Skeletal muscle satellite cell (primary cell): ENCODE measurements around the gene CBX4.

Experiments used
- H3K27me3 ChIP-seq: 2 replicates; pipeline ENCODE4 v1.7.0; 2013; ENCODE audit warnings: low read length; ENCODE audit not compliant: control insufficient read depth, insufficient read depth
- H3K36me3 ChIP-seq: 2 replicates; pipeline ENCODE4 v1.7.0; 2013; ENCODE audit warnings: mild to moderate bottlenecking, control low read depth, low read length; ENCODE audit not compliant: insufficient read depth
- H3K4me1 ChIP-seq: 2 replicates; pipeline ENCODE4 v1.7.0; 2013; ENCODE audit warnings: low read length; ENCODE audit not compliant: control insufficient read depth, insufficient read depth
- H3K4me2 ChIP-seq: 2 replicates; pipeline ENCODE4 v1.7.0; 2013; ENCODE audit warnings: mild to moderate bottlenecking, low read length
- H3K4me3 ChIP-seq: 2 replicates; pipeline ENCODE4 v1.7.0; 2013; ENCODE audit warnings: low read length
- H3K9ac ChIP-seq: 2 replicates; pipeline ENCODE4 v1.7.0; 2013; ENCODE audit warnings: mild to moderate bottlenecking, low read depth, low read length, moderate library complexity
- H3K9me3 ChIP-seq: replicated peaks from 2 replicates; pipeline ENCODE4 v1.7.0; 2013; ENCODE audit warnings: mild to moderate bottlenecking, control low read depth, low read length

Gene CBX4

GRCh38 chr17:79844869-79845600 is 5.8 kb upstream of the CBX4 start:
- Histone ChIP-seq H3K4me3 (no peak overlapping the region), H3K9ac (no peak overlapping the region), H3K4me1 (peaks cover 17% of the 10 kb centered on the region)

GRCh38 chr17:79843816-79844800 is 4.9 kb upstream of the CBX4 start:
- Histone ChIP-seq H3K9me3 (no peaks in the 10 kb centered on the region), H3K36me3 (no peaks in the 10 kb centered on the region), H3K9ac (peak overlapping the region; percentile 82), H3K4me3 (peak overlapping the region; percentile 73), H3K27me3 (peaks cover 57% of the 10 kb centered on the region), H3K4me1 (peaks cover 21% of the 10 kb centered on the region), H3K4me2 (peak overlapping the region; percentile 95)

More at GRCh38 chr17:79844869-79845600, 5.8 kb upstream of the CBX4 start:
- H3K9me3 ChIP-seq: no peaks in the 10 kb centered on the region
- peak overlapping the region; percentile 11 for H3K4me2 ChIP-seq
- H3K27me3 ChIP-seq: peaks cover 62% of the 10 kb centered on the region
- no peaks in the 10 kb centered on the region for H3K36me3 ChIP-seq

DNA sequence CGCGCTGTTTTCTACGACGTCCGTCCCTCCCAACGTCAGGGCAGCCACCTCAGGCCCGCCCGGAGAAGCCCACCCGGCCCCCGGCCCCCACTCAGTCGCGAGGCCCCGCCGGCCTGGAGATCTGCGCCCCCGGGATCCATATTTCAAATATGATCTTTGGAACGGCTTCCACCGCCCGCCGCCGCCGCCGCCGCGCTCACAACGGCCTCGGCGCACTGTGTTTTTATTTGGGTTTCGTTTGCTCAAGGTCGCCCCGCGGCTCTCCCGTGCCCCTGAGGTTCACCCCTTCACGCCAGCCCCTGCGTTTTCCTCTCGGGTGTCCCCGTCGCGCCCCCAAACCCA is 4.2 kb upstream of the CBX4 start:
- H3K9ac ChIP-seq: peak overlapping the region; percentile 82
- peaks cover 51% of the 10 kb centered on the region for H3K27me3 ChIP-seq
- H3K4me2 ChIP-seq: peak overlapping the region; percentile 95
- H3K9me3 ChIP-seq: no peaks in the 10 kb centered on the region
- peaks cover 21% of the 10 kb centered on the region for H3K4me1 ChIP-seq
- no peaks in the 10 kb centered on the region for H3K36me3 ChIP-seq
- H3K4me3 ChIP-seq: peak overlapping the region; percentile 73

DNA sequence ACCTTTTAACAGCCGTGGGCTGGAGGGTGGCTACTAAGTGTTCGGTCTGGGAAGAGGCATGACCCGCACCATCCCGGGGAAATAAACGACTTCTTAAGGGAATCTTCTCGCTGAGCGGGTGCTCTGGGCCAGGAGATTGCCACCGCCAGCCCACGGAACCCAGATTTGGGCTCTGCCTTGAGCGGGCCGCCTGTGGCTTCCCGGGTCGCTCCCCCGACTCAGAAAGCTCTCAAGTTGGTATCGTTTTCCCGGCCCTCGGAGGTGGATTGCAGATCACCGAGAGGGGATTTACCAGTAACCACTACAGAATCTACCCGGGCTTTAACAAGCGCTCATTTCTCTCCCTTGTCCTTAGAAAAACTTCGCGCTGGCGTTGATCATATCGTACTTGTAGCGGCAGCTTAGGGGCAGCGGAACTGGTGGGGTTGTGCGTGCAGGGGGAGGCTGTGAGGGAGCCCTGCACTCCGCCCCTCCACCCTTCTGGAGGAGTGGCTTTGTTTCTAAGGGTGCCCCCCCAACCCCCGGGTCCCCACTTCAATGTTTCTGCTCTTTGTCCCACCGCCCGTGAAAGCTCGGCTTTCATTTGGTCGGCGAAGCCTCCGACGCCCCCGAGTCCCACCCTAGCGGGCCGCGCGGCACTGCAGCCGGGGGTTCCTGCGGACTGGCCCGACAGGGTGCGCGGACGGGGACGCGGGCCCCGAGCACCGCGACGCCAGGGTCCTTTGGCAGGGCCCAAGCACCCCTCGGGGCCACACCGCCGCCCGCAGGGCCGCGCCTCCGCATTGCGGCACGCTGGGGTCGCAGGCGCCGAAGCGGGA is 3.6 kb upstream of the CBX4 start:
- Histone ChIP-seq H3K9ac (peak overlapping the region; percentile 82), H3K9me3 (no peaks in the 10 kb centered on the region), H3K4me1 (peaks cover 24% of the 10 kb centered on the region), H3K36me3 (no peaks in the 10 kb centered on the region), H3K27me3 (peaks cover 47% of the 10 kb centered on the region), H3K4me3 (peak overlapping the region; percentile 73), H3K4me2 (peak overlapping the region; percentile 95)

GRCh38 chr17:79842136-79842655 is 3.0 kb upstream of the CBX4 start:
- Histone ChIP-seq H3K27me3 (peaks cover 44% of the 10 kb centered on the region), H3K36me3 (no peaks in the 10 kb centered on the region), H3K4me2 (peak overlapping the region; percentile 95), H3K4me3 (no peak overlapping the region), H3K4me1 (peaks cover 30% of the 10 kb centered on the region), H3K9me3 (no peaks in the 10 kb centered on the region), H3K9ac (no peak overlapping the region)

DNA sequence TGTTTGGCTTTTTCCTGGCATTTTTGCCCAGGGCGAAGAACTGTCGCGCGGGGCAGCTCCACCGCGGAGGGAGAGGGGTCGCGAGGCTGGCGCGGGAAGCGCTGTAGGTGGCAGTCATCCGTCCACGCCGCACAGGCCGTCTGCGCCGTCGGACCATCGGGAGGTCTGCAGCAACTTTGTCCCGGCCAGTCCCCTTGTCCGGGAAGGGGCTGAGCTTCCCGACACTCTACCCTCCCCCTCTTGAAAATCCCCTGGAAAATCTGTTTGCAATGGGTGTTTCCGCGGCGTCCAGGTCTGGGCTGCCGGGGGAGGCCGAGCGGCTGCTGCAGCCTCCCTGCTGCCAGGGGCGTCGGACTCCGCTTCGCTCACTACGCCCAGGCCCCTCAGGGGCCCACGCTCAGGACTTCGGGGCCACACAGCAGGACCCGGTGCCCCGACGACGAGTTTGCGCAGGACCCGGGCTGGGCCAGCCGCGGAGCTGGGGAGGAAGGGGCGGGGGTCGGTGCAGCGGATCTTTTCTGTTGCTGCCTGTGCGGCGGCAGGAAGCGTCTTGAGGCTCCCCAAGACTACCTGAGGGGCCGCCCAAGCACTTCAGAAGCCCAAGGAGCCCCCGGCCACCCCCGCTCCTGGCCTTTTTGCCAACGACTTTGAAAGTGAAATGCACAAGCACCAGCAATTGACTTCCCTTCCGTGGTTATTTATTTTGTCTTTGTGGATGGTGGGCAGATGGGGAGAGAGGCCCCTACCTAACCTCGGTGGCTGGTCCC is 2.3 kb upstream of the CBX4 start:
- no peaks in the 10 kb centered on the region for H3K36me3 ChIP-seq
- H3K9me3 ChIP-seq: no peaks in the 10 kb centered on the region
- no peak overlapping the region for H3K9ac ChIP-seq
- peaks cover 44% of the 10 kb centered on the region for H3K27me3 ChIP-seq
- peaks cover 37% of the 10 kb centered on the region for H3K4me1 ChIP-seq
- no peak overlapping the region for H3K4me2 ChIP-seq
- H3K4me3 ChIP-seq: no peak overlapping the region

DNA sequence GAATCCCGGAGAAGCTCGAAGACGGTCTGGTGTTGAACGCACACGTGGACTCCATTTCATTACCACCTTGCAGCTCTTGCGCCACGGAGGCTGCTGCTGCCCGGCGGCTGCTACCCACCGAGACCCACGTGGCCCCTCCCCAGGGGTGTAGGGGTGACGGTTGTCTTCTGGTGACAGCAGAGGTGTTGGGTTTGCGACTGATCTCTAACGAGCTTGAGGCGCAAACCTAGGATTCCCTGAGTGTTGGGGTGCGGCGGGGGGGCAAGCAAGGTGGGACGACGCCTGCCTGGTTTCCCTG is 1.7 kb upstream of the CBX4 start:
- Histone ChIP-seq H3K4me1 (peaks cover 40% of the 10 kb centered on the region), H3K27me3 (peaks cover 44% of the 10 kb centered on the region), H3K4me2 (peak overlapping the region; percentile 78), H3K9ac (no peak overlapping the region), H3K4me3 (no peak overlapping the region), H3K9me3 (no peaks in the 10 kb centered on the region), H3K36me3 (peaks cover 2% of the 10 kb centered on the region)

- Histone ChIP-seq H3K4me2 (peak overlapping the region; percentile 78), H3K9me3 (no peaks in the 10 kb centered on the region), H3K4me1 (peaks cover 40% of the 10 kb centered on the region), H3K4me3 (no peak overlapping the region), H3K27me3 (peaks cover 42% of the 10 kb centered on the region), H3K36me3 (peaks cover 5% of the 10 kb centered on the region), H3K9ac (no peak overlapping the region)
Observed at GRCh38 chr17:79840269-79840988, 1.2 kb upstream of the CBX4 start.

- peak overlapping the region; percentile 82 for H3K4me3 ChIP-seq
- peak overlapping the region; percentile 75 for H3K9ac ChIP-seq
- no peaks in the 10 kb centered on the region for H3K9me3 ChIP-seq
- peak overlapping the region; percentile 94 for H3K4me2 ChIP-seq
- H3K4me1 ChIP-seq: peaks cover 35% of the 10 kb centered on the region
- peaks cover 37% of the 10 kb centered on the region for H3K27me3 ChIP-seq
- peaks cover 19% of the 10 kb centered on the region for H3K36me3 ChIP-seq
Observed at GRCh38 chr17:79838522-79839274, 542 bp downstream of the CBX4 start.
